Gastroesophageal sphincter (tissue), 4 donors: ENCODE data around the gene TNKS2. TPM values are rescaled to one million over a fixed set of nuclear protein-coding genes. Genes with fewer than 3 reads are reported as not detected.

Experiments used
- ATAC-seq: fragments of 150-250 bp; one replicate; pipeline ENCODE4 v1.9.1; 2016; ENCODE audit warnings: mild to moderate bottlenecking, moderate library complexity
- H3K27ac ChIP-seq, 4 donors: fragments of 200-600 bp; sonication (generic) in 3 of 4; 1 replicate in 3 of 4; 2 replicates in 1 of 4; pipeline ENCODE4 v1.5.1; 2016 to 2019
- H3K27me3 ChIP-seq: fragments of 200-600 bp; sonication (generic); one replicate; pipeline ENCODE4 v1.5.1; 2019
- H3K36me3 ChIP-seq, 2 donors: fragments of 200-600 bp; sonication (generic); one replicate each; pipeline ENCODE4 v1.5.1; 2019; ENCODE audit warnings: control low read depth in 1 of 2
- H3K4me1 ChIP-seq, 3 donors: fragments of 200-600 bp; sonication (generic); 1 replicate in 2 of 3; 2 replicates in 1 of 3; pipeline ENCODE4 v1.5.1; 2016 to 2019; ENCODE audit warnings: control low read depth in 2 of 3
- H3K4me3 ChIP-seq, 2 donors: fragments of 200-600 bp; sonication (generic); one replicate each; pipeline ENCODE4 v1.5.1; 2019; ENCODE audit warnings: mild to moderate bottlenecking in 1 of 2, moderate library complexity in 1 of 2
- H3K9me3 ChIP-seq, 3 donors: fragments of 200-600 bp; sonication (generic); one replicate each; pipeline ENCODE4 v1.5.1; 2017 to 2019; ENCODE audit warnings: control low read depth in 2 of 3
- EP300 ChIP-seq: sonication (generic); formaldehyde crosslinking; IDR thresholded peaks from one replicate; pipeline ENCODE4 v1.6.1; 2017; ENCODE audit warnings: antibody characterized with exemption, mild to moderate bottlenecking
- POLR2A ChIP-seq, 2 donors: fragments of 450-650 bp; IDR thresholded peaks; one replicate each; pipeline ENCODE4 v1.6.1; 2017; ENCODE audit warnings: antibody characterized with exemption in 2 of 2, mild to moderate bottlenecking in 2 of 2, moderate library complexity in 1 of 2
- POLR2AphosphoS5 ChIP-seq: sonication (generic); formaldehyde crosslinking; IDR thresholded peaks from one replicate; pipeline ENCODE4 v1.6.1; 2017; ENCODE audit warnings: antibody characterized with exemption
- WGBS, 2 donors: methylation state at CpG; one replicate each; pipeline ENCODE4 v1.1.5; 2018; ENCODE audit warnings: low coverage in 1 of 2; 5-methylcytosine and 5-hydroxymethylcytosine counted together
- total RNA-seq, 4 donors: library from RNA; depleted of rRNA; stranded (reverse); fragments of >200 nt; gene quantifications; one replicate each; pipeline ENCODE4 v1.1.0, GENCODE V29; 2016
- TF ChIP-seq, protein P1 (sequence below), 4 experiments: fragments of 200-600 bp in 2 of 4; fragments of 450-650 bp in 2 of 4; sonication (generic) in 1 of 4; IDR thresholded peaks; one replicate each; pipeline ENCODE4 v1.5.1; 2017 to 2019; ENCODE audit warnings: antibody characterized with exemption in 4 of 4, mild to moderate bottlenecking in 2 of 4, moderate library complexity in 2 of 4

The TNKS2 gene
- total RNA-seq, 4 donors from 2014 or later = 40.6 to 49.7 (median 45.6) TPM

DNA sequence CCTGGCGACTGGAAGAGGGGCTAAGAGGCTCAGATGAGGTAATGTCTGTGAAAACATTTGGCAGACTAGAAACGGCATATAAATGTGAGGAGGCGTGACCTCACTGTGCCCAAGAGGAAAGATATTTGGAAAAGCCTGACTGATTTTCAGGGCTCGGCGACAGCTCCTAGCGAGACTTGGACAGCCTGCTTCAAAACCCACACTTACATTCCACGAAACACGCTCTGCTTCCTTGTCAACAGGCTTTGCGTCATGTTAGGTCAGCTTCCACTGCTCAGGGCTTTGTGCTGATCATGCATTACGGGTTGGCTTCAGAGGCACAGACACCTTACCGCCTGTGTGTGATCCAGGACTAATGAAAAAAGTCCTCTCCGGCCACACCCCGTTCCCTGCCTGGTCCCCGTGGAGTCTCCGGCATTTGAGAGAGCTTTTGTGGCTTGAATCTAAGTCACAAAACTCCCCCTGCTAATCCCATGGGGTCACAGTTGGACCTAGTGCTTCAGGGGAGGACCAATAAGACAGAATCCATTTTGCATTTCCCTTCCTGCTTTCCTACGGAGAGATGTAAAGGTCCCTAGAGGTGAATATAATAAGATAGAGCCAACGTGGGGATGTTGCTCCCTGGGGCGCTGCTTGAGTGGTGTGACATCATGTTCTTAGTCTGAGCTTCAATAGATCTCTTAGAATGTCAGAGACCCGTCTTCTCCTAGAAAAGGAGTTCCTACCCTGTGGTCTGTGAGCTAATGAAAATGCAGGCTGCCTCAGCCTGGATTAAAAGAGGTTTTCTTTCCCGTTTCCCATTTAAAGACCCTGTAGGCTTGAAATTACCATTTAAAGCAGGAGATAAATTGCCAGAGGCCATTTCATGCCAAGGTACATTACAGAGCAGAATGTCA lies 85.6 kb downstream of the TNKS2 start:
- no peak for TF ChIP-seq EP300
- TF ChIP-seq, protein P1, sequence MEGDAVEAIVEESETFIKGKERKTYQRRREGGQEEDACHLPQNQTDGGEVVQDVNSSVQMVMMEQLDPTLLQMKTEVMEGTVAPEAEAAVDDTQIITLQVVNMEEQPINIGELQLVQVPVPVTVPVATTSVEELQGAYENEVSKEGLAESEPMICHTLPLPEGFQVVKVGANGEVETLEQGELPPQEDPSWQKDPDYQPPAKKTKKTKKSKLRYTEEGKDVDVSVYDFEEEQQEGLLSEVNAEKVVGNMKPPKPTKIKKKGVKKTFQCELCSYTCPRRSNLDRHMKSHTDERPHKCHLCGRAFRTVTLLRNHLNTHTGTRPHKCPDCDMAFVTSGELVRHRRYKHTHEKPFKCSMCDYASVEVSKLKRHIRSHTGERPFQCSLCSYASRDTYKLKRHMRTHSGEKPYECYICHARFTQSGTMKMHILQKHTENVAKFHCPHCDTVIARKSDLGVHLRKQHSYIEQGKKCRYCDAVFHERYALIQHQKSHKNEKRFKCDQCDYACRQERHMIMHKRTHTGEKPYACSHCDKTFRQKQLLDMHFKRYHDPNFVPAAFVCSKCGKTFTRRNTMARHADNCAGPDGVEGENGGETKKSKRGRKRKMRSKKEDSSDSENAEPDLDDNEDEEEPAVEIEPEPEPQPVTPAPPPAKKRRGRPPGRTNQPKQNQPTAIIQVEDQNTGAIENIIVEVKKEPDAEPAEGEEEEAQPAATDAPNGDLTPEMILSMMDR (IDR thresholded peaks at IDR 0.05) = no peak
- TF ChIP-seq POLR2A (IDR thresholded peaks at IDR 0.05) = no peak
- TF ChIP-seq POLR2AphosphoS5 = peak; percentile 9
- H3K27ac ChIP-seq = peak overlapping the region in 3 of 4 donors; percentile 33 to 49 (median 39)
- WGBS, 2 donors = 21 to 55% methylated on average over 10 to 12 of the region's 20 CpGs
- H3K4me1 ChIP-seq = peaks cover 4 to 37% (median 9%) of the 10 kb centered on the region in 3 donors
- peak; percentile 55 for ATAC-seq
- H3K9me3 ChIP-seq = no peaks in the 10 kb centered on the region
- H3K36me3 ChIP-seq = no peaks in the 10 kb centered on the region
- no peak overlapping the region for H3K4me3 ChIP-seq
- no peaks in the 10 kb centered on the region for H3K27me3 ChIP-seq

DNA sequence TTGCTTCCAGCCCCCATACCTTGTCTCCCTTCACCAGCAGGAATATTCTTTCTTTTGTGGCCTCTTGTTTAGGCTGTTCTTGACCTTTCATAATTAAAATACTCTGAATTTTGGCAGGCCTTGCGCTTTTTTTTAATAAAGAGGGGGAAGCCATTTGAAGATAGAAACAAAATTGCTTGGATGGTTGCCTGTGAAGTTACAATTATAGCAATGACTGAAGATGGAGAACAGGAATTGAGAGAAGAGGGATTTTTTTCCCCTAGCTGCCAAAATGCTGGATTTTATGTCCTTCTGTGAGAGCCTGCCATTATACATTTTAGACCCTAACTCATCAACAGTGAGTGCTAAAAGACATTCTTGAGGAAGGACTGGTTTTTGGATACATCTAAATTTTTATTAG lies 86.3 kb downstream of the TNKS2 start:
- no peak for TF ChIP-seq POLR2AphosphoS5
- TF ChIP-seq POLR2A (IDR thresholded peaks at IDR 0.05) = no peak
- TF ChIP-seq EP300 = no peak
- TF ChIP-seq, protein P1 (IDR thresholded peaks at IDR 0.05) = no peak
- no peak for ATAC-seq
- Histone ChIP-seq H3K27ac (peak overlapping the region in 3 of 4 donors; percentile 33 to 49 (median 39)), H3K27me3 (no peaks in the 10 kb centered on the region), H3K4me1 (peaks cover 4 to 37% (median 9%) of the 10 kb centered on the region in 3 donors), H3K36me3 (no peaks in the 10 kb centered on the region), H3K9me3 (no peaks in the 10 kb centered on the region), H3K4me3 (no peak overlapping the region)
- WGBS, 2 donors = 25% methylated on average over 1 of the region's 1 CpG; no CpG with 5 or more reads in 1 of the 2 donors

DNA sequence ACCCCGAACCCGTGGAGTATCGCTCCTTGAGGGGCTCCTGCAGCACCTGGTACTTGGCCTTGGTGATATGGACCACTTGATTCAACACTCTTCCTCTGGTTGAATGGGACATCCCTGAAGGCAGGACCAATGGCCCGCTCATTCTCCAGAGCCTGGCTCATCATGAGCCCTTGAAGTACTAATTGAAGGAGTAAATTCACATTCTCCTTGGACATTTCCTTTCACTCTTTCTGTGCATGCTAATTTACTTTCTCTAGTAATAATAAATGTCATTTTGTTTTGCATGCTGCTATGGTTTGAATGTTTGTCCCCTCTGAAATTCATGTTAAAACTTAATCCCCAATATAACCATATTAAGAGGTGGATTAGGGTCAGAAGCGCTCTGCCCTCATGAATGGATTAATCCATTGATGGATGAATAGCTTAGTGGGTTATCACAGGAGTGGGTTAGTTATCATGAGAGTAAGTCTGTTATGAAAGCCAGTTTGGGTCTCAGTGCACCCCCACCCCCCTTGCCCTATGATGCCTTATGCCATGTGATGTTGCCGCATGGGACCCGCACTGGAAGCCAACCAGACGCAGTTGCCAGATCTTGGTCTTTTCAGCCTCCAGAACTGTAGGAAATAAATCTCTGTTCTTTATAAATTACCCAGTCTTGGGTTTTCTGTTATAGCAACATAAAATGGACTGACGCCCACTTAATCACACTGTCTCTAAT lies 87.3 kb downstream of the TNKS2 start:
- WGBS, 2 donors = 92 to 100% methylated on average over 2 to 9 of the region's 9 CpGs
- no peak overlapping the region for H3K27ac ChIP-seq

DNA sequence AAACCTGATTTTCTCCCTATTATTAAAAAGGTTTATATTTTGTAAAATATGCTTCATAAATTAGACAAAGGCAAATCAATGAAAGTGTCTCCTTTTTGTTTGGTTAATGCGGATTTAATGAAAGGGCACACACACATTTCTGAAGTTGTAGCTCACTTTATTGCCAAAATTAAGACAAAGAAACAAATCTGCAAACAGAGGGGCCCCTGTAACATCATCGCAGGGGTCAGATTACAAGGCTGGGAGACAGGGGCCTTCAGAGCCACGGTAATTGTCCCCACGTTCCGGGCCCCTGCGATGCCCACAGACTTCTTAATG lies 88.7 kb downstream of the TNKS2 start:
- no peaks in the 10 kb centered on the region for H3K9me3 ChIP-seq
- TF ChIP-seq EP300 (no peak), POLR2AphosphoS5 (no peak)
- no peaks in the 10 kb centered on the region for H3K36me3 ChIP-seq
- peaks cover 4 to 37% (median 9%) of the 10 kb centered on the region in 3 donors for H3K4me1 ChIP-seq
- ATAC-seq = no peak
- 13 to 16% methylated on average over 6 of the region's 6 CpGs for whole genome bisulfite sequencing, 2 donors
- peak overlapping the region in 1 of 4 donors; percentile 43 for H3K27ac ChIP-seq
- peak overlapping the region; percentile 48 to 63 for H3K4me3 ChIP-seq
- no peaks in the 10 kb centered on the region for H3K27me3 ChIP-seq

More for the DNA sequence above, 87.3 kb downstream of the TNKS2 start:
- Histone ChIP-seq H3K27me3 (no peaks in the 10 kb centered on the region), H3K4me1 (peaks cover 4 to 37% (median 9%) of the 10 kb centered on the region in 3 donors), H3K9me3 (no peaks in the 10 kb centered on the region), H3K36me3 (no peaks in the 10 kb centered on the region), H3K4me3 (no peak overlapping the region)
- ATAC-seq = no peak
- TF ChIP-seq, protein P1 (IDR thresholded peaks at IDR 0.05) = no peak
- no peak for TF ChIP-seq POLR2AphosphoS5
- no peak for TF ChIP-seq POLR2A (IDR thresholded peaks at IDR 0.05)
- no peak for TF ChIP-seq EP300

DNA sequence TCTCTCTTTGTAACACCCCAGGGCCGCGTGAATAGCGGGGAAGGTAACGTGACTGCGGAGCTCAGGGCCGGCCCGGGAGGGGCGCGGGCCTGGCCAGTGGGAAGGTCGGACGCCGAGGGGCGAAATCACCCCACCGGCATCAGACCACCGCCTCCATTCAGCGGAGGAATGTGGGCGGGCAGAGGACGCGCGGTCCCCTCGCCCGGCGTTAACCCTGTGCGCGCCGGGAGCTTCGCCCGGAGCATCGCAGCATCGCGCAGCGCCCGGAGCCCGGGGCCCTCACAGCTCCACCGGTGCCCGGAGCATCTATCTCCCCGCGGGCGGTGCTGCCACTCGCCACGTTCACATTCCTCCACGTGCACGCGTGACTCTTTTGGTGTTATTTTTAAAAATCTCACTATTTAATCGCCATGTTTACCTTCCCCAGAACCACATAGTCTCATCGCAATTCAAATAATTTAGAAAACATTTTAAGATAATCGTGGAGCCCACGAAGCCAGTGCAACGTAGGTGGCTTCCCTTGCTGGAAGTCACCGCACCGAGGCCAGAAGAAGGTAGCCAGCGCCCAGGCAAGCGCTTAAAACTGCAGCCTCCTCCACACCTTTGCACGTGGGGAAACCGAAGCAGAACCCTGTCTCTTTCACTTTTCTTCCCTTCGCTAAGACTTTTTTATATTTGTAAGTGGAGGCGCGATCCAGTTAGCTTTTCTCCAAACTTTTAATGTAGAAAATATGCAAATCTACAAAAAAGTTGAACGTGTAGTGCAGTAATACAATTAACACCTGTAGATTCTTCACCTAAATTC lies 89.2 kb downstream of the TNKS2 start:
- peak overlapping the region; percentile 48 to 63 for H3K4me3 ChIP-seq
- H3K27ac ChIP-seq = peak overlapping the region in 1 of 4 donors; percentile 43
- no peaks in the 10 kb centered on the region for H3K9me3 ChIP-seq
- TF ChIP-seq, protein P1 (IDR thresholded peaks at IDR 0.05) = no peak
- TF ChIP-seq POLR2A (IDR thresholded peaks at IDR 0.05) = no peak
- TF ChIP-seq EP300 = no peak
- no peak for TF ChIP-seq POLR2AphosphoS5
- WGBS, 2 donors = 1 to 2% methylated on average over 13 to 26 of the region's 59 CpGs
- no peaks in the 10 kb centered on the region for H3K36me3 ChIP-seq
- peak; percentile 56 for ATAC-seq
- H3K27me3 ChIP-seq = no peaks in the 10 kb centered on the region
- H3K4me1 ChIP-seq = peaks cover 4 to 37% (median 9%) of the 10 kb centered on the region in 3 donors
